ENCODE results near the gene GTPBP1. TPM values are rescaled to one million over a fixed set of nuclear protein-coding genes. Genes with fewer than 3 reads are reported as not detected.

Gene GTPBP1
- total and polyA plus RNA-seq, 11 donors, result 15.6 to 45.3 (median 28.1) TPM

Other genes with a start within 250 kb of the GTPBP1 start
- 10 to 100 TPM in 4 of 9 donors, 1 to 10 TPM in 5; 4.4 to 15.5 (median 8.5) TPM for gene KDELR3, start 237.8 kb upstream of the GTPBP1 start, total RNA-seq
- 10 to 100 TPM in 1 of 2 donors, 1 to 10 TPM in 1; 7.8 to 10.5 TPM for gene KDELR3, start 237.8 kb upstream of the GTPBP1 start, polyA plus RNA-seq
- 100 to 1,000 TPM; 149 to 202 (median 170) TPM for gene DDX17, start 199.6 kb upstream of the GTPBP1 start, total RNA-seq
- gene DDX17, start 199.6 kb upstream of the GTPBP1 start, polyA plus RNA-seq, result 100 to 1,000 TPM; 133 to 153 TPM
- 1 to 10 TPM in 5 of 9 donors, under 1 TPM in 4; 0.16 to 2.4 (median 1.1) TPM for gene DMC1, start 135.8 kb upstream of the GTPBP1 start, total RNA-seq
- gene DMC1, start 135.8 kb upstream of the GTPBP1 start, polyA plus RNA-seq, result under 1 TPM; 0.12 to 0.27 TPM
- gene FAM227A, start 49.6 kb upstream of the GTPBP1 start, total RNA-seq, result 1 to 10 TPM in 2 of 9 donors, under 1 TPM in 7; 0.16 to 1.0 (median 0.36) TPM
- gene FAM227A, start 49.6 kb upstream of the GTPBP1 start, polyA plus RNA-seq, result under 1 TPM; 0.30 to 0.38 TPM
- 10 to 100 TPM; 24.1 to 47.1 (median 37.9) TPM for gene CBY1, start 49.3 kb upstream of the GTPBP1 start, total RNA-seq
- 10 to 100 TPM; 43.7 to 71.7 TPM for gene CBY1, start 49.3 kb upstream of the GTPBP1 start, polyA plus RNA-seq
- 10 to 100 TPM; 37.1 to 82.1 (median 71.6) TPM for gene TOMM22, start 24.0 kb upstream of the GTPBP1 start, total RNA-seq
- 10 to 100 TPM; 32.3 to 45.6 TPM for gene TOMM22, start 24.0 kb upstream of the GTPBP1 start, polyA plus RNA-seq
- 10 to 100 TPM; 14.7 to 34.0 (median 22.8) TPM for gene JOSD1, start 5.0 kb upstream of the GTPBP1 start, total RNA-seq
- gene JOSD1, start 5.0 kb upstream of the GTPBP1 start, polyA plus RNA-seq, result 10 to 100 TPM in 1 of 2 donors, 1 to 10 TPM in 1; 7.8 to 33.9 TPM
- gene SUN2, start 50.1 kb downstream of the GTPBP1 start, total RNA-seq, result 100 to 1,000 TPM in 6 of 9 donors, 10 to 100 TPM in 3; 75.2 to 405 (median 125) TPM
- 100 to 1,000 TPM in 1 of 2 donors, 10 to 100 TPM in 1; 41.3 to 203 TPM for gene SUN2, start 50.1 kb downstream of the GTPBP1 start, polyA plus RNA-seq
- gene DNAL4, start 88.2 kb downstream of the GTPBP1 start, total RNA-seq, result 10 to 100 TPM in 5 of 9 donors, 1 to 10 TPM in 4; 8.2 to 16.4 (median 10.4) TPM
- gene DNAL4, start 88.2 kb downstream of the GTPBP1 start, polyA plus RNA-seq, result 10 to 100 TPM in 1 of 2 donors, 1 to 10 TPM in 1; 7.9 to 14.9 TPM
- 10 to 100 TPM; 15.4 to 34.0 (median 20.7) TPM for gene NPTXR, start 138.1 kb downstream of the GTPBP1 start, total RNA-seq
- gene NPTXR, start 138.1 kb downstream of the GTPBP1 start, polyA plus RNA-seq, result 10 to 100 TPM; 18.8 to 19.1 TPM
- gene CBX6, start 166.3 kb downstream of the GTPBP1 start, total RNA-seq, result 10 to 100 TPM; 28.3 to 59.0 (median 43.9) TPM
- 10 to 100 TPM; 21.1 to 43.5 TPM for gene CBX6, start 166.3 kb downstream of the GTPBP1 start, polyA plus RNA-seq

Measured in heart left ventricle (tissue), 11 donors.